ENCODE results near the gene SOCS3. TPM values are rescaled to one million over a fixed set of nuclear protein-coding genes. Genes with fewer than 3 reads are reported as not detected.

SOCS3 gene
- 23.7 TPM for total RNA-seq

- DNase-seq: peak; percentile 96
These were observed at the start of gene SOCS3 for GRCh38 chr17:78359997-78360370. SOCS3 (minus strand) TSS chr17:78360077; CDS start chr17:78359095, 982 bp downstream.

GRCh38 chr17:78409191-78409928, 49.5 kb upstream of the SOCS3 start:
- DNase-seq: no peak

- no peak for DNase-seq
These were observed 48.7 kb upstream of the SOCS3 start for GRCh38 chr17:78408476-78409050.

- no peak for DNase-seq
These were observed 47.6 kb upstream of the SOCS3 start for GRCh38 chr17:78407387-78408000.

GRCh38 chr17:78406920-78407319, 47.0 kb upstream of the SOCS3 start:
- DNase-seq: no peak

- no peak for DNase-seq
These were observed 46.5 kb upstream of the SOCS3 start for GRCh38 chr17:78406396-78406795.

- DNase-seq: no peak
These were observed 43.9 kb upstream of the SOCS3 start for GRCh38 chr17:78403822-78404221.

GRCh38 chr17:78401891-78402290, 42.0 kb upstream of the SOCS3 start:
- no peak for DNase-seq

- no peak for DNase-seq
These were observed 41.4 kb upstream of the SOCS3 start for GRCh38 chr17:78401246-78401645.

- no peak for DNase-seq
These were observed 40.8 kb upstream of the SOCS3 start for GRCh38 chr17:78400581-78401240.

- no peak for DNase-seq
These were observed 39.8 kb upstream of the SOCS3 start for GRCh38 chr17:78399693-78400144.

GRCh38 chr17:78399028-78399692, 39.3 kb upstream of the SOCS3 start:
- DNase-seq: no peak

GRCh38 chr17:78398390-78398789, 38.5 kb upstream of the SOCS3 start:
- no peak for DNase-seq

GRCh38 chr17:78397681-78398101, 37.8 kb upstream of the SOCS3 start:
- no peak for DNase-seq

- no peak for DNase-seq
These were observed 36.8 kb upstream of the SOCS3 start for GRCh38 chr17:78396441-78397337.

- no peak for DNase-seq
These were observed 35.3 kb upstream of the SOCS3 start for GRCh38 chr17:78395155-78395554.

- no peak for DNase-seq
These were observed 34.3 kb upstream of the SOCS3 start for GRCh38 chr17:78394209-78394608.

- DNase-seq: no peak
These were observed 33.7 kb upstream of the SOCS3 start for GRCh38 chr17:78393575-78393974.

- no peak for DNase-seq
These were observed 32.4 kb upstream of the SOCS3 start for GRCh38 chr17:78392295-78392694.

- no peak for DNase-seq
These were observed 32.0 kb upstream of the SOCS3 start for GRCh38 chr17:78391843-78392242.

GRCh38 chr17:78391051-78391431, 31.2 kb upstream of the SOCS3 start:
- DNase-seq: no peak
